HG03159 (cell line): ENCODE measurements around the gene PRPF40A.
A peak's percentile ranks its signal among the peaks of the same experiment; 100 is the strongest.
"Not testable (repeated sequence)": the region's sequence is repeated elsewhere in the genome, so short reads cannot be mapped to it uniquely, and the experiment has no call there.

Experiments used
- ATAC-seq: cut with Tn5 transposase; IDR thresholded peaks from one replicate; pipeline ENCODE4 v1.9.1; 2021; ENCODE audit warnings: mild to moderate bottlenecking, moderate library complexity; ENCODE audit not compliant: unreplicated experiment

The PRPF40A gene

GRCh38 chr2:152717228-152718075, at the start of gene PRPF40A:
Gene PRPF40A, minus strand, starts transcription at chr2:152717461. Its CDS starts 22 bp downstream, at chr2:152717439.
- peak; percentile 63 for ATAC-seq

- no peak for ATAC-seq
Measured at GRCh38 chr2:152766928-152767327, 49.7 kb upstream of the PRPF40A start.

GRCh38 chr2:152763651-152764050, 46.4 kb upstream of the PRPF40A start:
- no peak for ATAC-seq

GRCh38 chr2:152763208-152763607, 45.9 kb upstream of the PRPF40A start:
- ATAC-seq: not testable (repeated sequence)

- ATAC-seq: no peak
Measured at GRCh38 chr2:152762202-152762601, 44.9 kb upstream of the PRPF40A start.

GRCh38 chr2:152761214-152761613, 44.0 kb upstream of the PRPF40A start:
- no peak for ATAC-seq

- no peak for ATAC-seq
Measured at GRCh38 chr2:152759290-152760072, 42.2 kb upstream of the PRPF40A start.

- no peak for ATAC-seq
Measured at GRCh38 chr2:152755029-152755428, 37.8 kb upstream of the PRPF40A start.

GRCh38 chr2:152747751-152748150, 30.5 kb upstream of the PRPF40A start:
- not testable (repeated sequence) for ATAC-seq

- peak; percentile 63 for ATAC-seq
Measured at GRCh38 chr2:152743002-152743401, 25.7 kb upstream of the PRPF40A start.

- ATAC-seq: peak; percentile 92
Measured at GRCh38 chr2:152740743-152741328, 23.6 kb upstream of the PRPF40A start.

GRCh38 chr2:152739705-152740104, 22.4 kb upstream of the PRPF40A start:
- not testable (repeated sequence) for ATAC-seq

GRCh38 chr2:152738438-152738837, 21.2 kb upstream of the PRPF40A start:
- ATAC-seq: no peak

GRCh38 chr2:152737509-152737908, 20.2 kb upstream of the PRPF40A start:
- not testable (repeated sequence) for ATAC-seq

- ATAC-seq: peak; percentile 70
Measured at GRCh38 chr2:152730591-152731333, 13.5 kb upstream of the PRPF40A start.

- ATAC-seq: no peak
Measured at GRCh38 chr2:152729844-152730243, 12.6 kb upstream of the PRPF40A start.

- ATAC-seq: no peak
Measured at GRCh38 chr2:152723918-152724317, 6.7 kb upstream of the PRPF40A start.

GRCh38 chr2:152722639-152723038, 5.4 kb upstream of the PRPF40A start:
- not testable (repeated sequence) for ATAC-seq

- ATAC-seq: no peak
Measured at GRCh38 chr2:152720794-152721193, 3.5 kb upstream of the PRPF40A start.

- ATAC-seq: peak; percentile 21
Measured at GRCh38 chr2:152718909-152719645, 1.8 kb upstream of the PRPF40A start.
